K562 (cell line): ENCODE results near the gene CCNJL. TPM values are rescaled to one million over a fixed set of nuclear protein-coding genes. Genes with fewer than 3 reads are reported as not detected.

Experiments used
- ATAC-seq: fragments of 200-7000 bp; cut with Tn5 transposase; 3 replicates; pipeline ENCODE4 v1.9.1; 2020; ENCODE audit warnings: moderate library complexity
- BruUV-seq: library from RNA; stranded (reverse); fragments of 400-500 nt; replicated peaks from 2 replicates; lab custom pipeline; 2021; lab: Mats Ljungman, UMichigan
- CTCF ChIA-PET: fragments of 300-600 bp; formaldehyde crosslinking; extraction: SDS; loops from one replicate; lab custom pipeline; 2021; ENCODE audit warnings: low intra/inter-chr PET ratio; lab: Yijun Ruan, JAX
- POLR2A ChIA-PET: fragments of 300-600, 350-650 bp; sonication (Branson Sonifier 250); formaldehyde crosslinking; extraction: SDS; loops from one replicate; lab custom pipeline; 2021; ENCODE audit warnings: antibody characterized with exemption, inconsistent platforms; lab: Yijun Ruan, JAX
- DNase-seq, 4 experiments: peaks; one replicate each; pipeline versions ENCODE4 v3.0.0 to v3.0.0-alpha.2; 2011 to 2018; ENCODE audit warnings: low spot score in 3 of 4, mixed read lengths in 3 of 4; ENCODE audit errors: extremely low read depth in 1 of 4
- FAIRE-seq: peaks from 2 replicates; lab custom pipeline; 2011; peaks lifted over from hg19 to GRCh38; lab: Jason Lieb, UNC
- H2AFZ ChIP-seq: 2 replicates; pipeline ENCODE4 v1.6.0; 2011; ENCODE audit warnings: low read depth, low read length, control low read depth, inconsistent platforms
- H3K27ac ChIP-seq: fragments of 200-600 bp; 3 replicates; pipeline ENCODE4 v1.8.0; 2011; ENCODE audit warnings: low read depth, mild to moderate bottlenecking, control low read depth, inconsistent platforms, low read length, moderate library complexity, mixed read lengths; ENCODE audit errors: extremely low read depth
- H3K27me3 ChIP-seq, 2 experiments: fragments of 300-600 bp in 1 of 2; 2 replicates in 1 of 2; 3 replicates in 1 of 2; pipeline versions ENCODE4 v1.6.0 to v1.8.0; 2011; ENCODE audit warnings: inconsistent platforms in 2 of 2, low read length in 2 of 2, mild to moderate bottlenecking in 1 of 2, mixed read lengths in 1 of 2, moderate library complexity in 1 of 2; ENCODE audit not compliant: control insufficient read depth in 2 of 2, insufficient read depth in 2 of 2
- H3K36me3 ChIP-seq: fragments of 300-600 bp; 3 replicates; pipeline ENCODE4 v1.8.0; 2011; ENCODE audit warnings: mild to moderate bottlenecking, low read length, inconsistent platforms; ENCODE audit not compliant: control insufficient read depth, insufficient read depth
- H3K4me1 ChIP-seq, 2 experiments: fragments of 200-600 bp in 1 of 2; replicated peaks in 1 of 2; 2 replicates in 1 of 2; 3 replicates in 1 of 2; pipeline versions ENCODE4 v1.5.1 to v1.8.0; 2011; ENCODE audit warnings: inconsistent platforms in 2 of 2, low read length in 2 of 2, mild to moderate bottlenecking in 1 of 2, mixed read lengths in 1 of 2, moderate library complexity in 1 of 2; ENCODE audit not compliant: control insufficient read depth in 2 of 2, insufficient read depth in 2 of 2
- H3K4me2 ChIP-seq: 2 replicates; pipeline ENCODE4 v1.6.1; 2011; ENCODE audit warnings: low read length, control low read depth, inconsistent platforms, mixed read lengths; ENCODE audit not compliant: insufficient read depth
- H3K4me3 ChIP-seq: fragments of 200-600 bp; sonication (generic), shearing (Covaris generic); 2 replicates; pipeline ENCODE4 v1.5.1; 2016; ENCODE audit warnings: control low read depth, inconsistent platforms
- H3K79me2 ChIP-seq: fragments of 200-600 bp; 3 replicates; pipeline ENCODE4 v1.8.0; 2011; ENCODE audit warnings: low read length, inconsistent platforms; ENCODE audit not compliant: control insufficient read depth, insufficient read depth
- H3K9ac ChIP-seq, 2 experiments: 2 replicates each; pipeline versions ENCODE4 v1.6.0 to v1.6.1; 2011; ENCODE audit warnings: low read depth in 2 of 2, low read length in 2 of 2, control low read depth in 1 of 2, inconsistent platforms in 1 of 2, mild to moderate bottlenecking in 1 of 2, mixed read lengths in 1 of 2; ENCODE audit not compliant: insufficient read depth in 1 of 2
- H3K9me1 ChIP-seq: one replicate; pipeline ENCODE4 v1.6.0; 2011; ENCODE audit warnings: inconsistent platforms, mild to moderate bottlenecking, low read length, moderate library complexity; ENCODE audit not compliant: control insufficient read depth, insufficient read depth
- H3K9me3 ChIP-seq: replicated peaks from 2 replicates; pipeline ENCODE4 v1.5.1; 2011; ENCODE audit warnings: low read depth, low read length, inconsistent platforms; ENCODE audit not compliant: control insufficient read depth, insufficient read depth
- H4K20me1 ChIP-seq: replicated peaks from 2 replicates; pipeline ENCODE4 v1.6.1; 2011; ENCODE audit warnings: low read length, inconsistent platforms, mixed read lengths; ENCODE audit not compliant: control insufficient read depth, insufficient read depth
- ARID1B ChIP-seq: fragments of 450-650 bp; IDR thresholded peaks from 2 replicates; pipeline ENCODE4 v1.6.1; 2016; ENCODE audit warnings: antibody characterized with exemption, mild to moderate bottlenecking, inconsistent platforms
- CBFA2T3 ChIP-seq: fragments of 450-650 bp; IDR thresholded peaks from 2 replicates; pipeline ENCODE4 v1.6.1; 2017
- FOXJ2 ChIP-seq: fragments of 200-800 bp; sonication (Bioruptor generic); IDR thresholded peaks from 2 replicates; pipeline ENCODE4 v1.6.1; 2016; ENCODE audit warnings: missing genetic modification characterization, missing compliant biosample characterization
- KAT7 ChIP-seq: sonication (generic); formaldehyde crosslinking; IDR thresholded peaks from 2 replicates; pipeline ENCODE4 v1.8.0; 2022; ENCODE audit warnings: missing genetic modification reagents, mild to moderate bottlenecking, borderline replicate concordance
- KLF16 ChIP-seq: IDR thresholded peaks from 2 replicates; pipeline ENCODE4 v1.6.1; 2016; ENCODE audit warnings: antibody characterized with exemption
- RBM25 ChIP-seq: fragments of 200-400 bp; formaldehyde crosslinking; IDR thresholded peaks from 2 replicates; pipeline ENCODE4 v1.6.1; 2018; ENCODE audit warnings: low read length, low read depth, moderate library complexity; ENCODE audit not compliant: severe bottlenecking
- SOX6 ChIP-seq: fragments of 450-650 bp; IDR thresholded peaks from 2 replicates; pipeline ENCODE4 v1.6.1; 2014; ENCODE audit warnings: mild to moderate bottlenecking
- STAT5B ChIP-seq: fragments of 250-450 bp; sonication (Bioruptor Pico); IDR thresholded peaks from 2 replicates; pipeline ENCODE4 v1.8.0; 2021; ENCODE audit warnings: mild to moderate bottlenecking, inconsistent platforms
- TCF7 ChIP-seq: sonication (generic); IDR thresholded peaks from 2 replicates; pipeline ENCODE4 v1.6.1; 2016; ENCODE audit warnings: antibody characterized with exemption, borderline replicate concordance
- TEAD2 ChIP-seq: fragments of 450-650 bp; IDR thresholded peaks from 2 replicates; pipeline ENCODE4 v1.6.1; 2016; ENCODE audit warnings: missing genetic modification characterization, control low read depth, missing compliant biosample characterization
- ZFX ChIP-seq: sonication (generic); formaldehyde crosslinking; IDR thresholded peaks from 2 replicates; pipeline ENCODE4 v1.8.0; 2022; ENCODE audit warnings: mild to moderate bottlenecking, missing genetic modification reagents, moderate library complexity
- ZNF239 ChIP-seq: fragments of 250-450 bp; sonication (Bioruptor Pico); IDR thresholded peaks from 2 replicates; pipeline ENCODE4 v1.4.0; 2020; ENCODE audit warnings: mild to moderate bottlenecking
- ZNF408 ChIP-seq: fragments of 250-450 bp; sonication (Bioruptor Pico); IDR thresholded peaks from 2 replicates; pipeline ENCODE4 v1.4.0; 2020; ENCODE audit warnings: low read depth, mild to moderate bottlenecking, moderate library complexity
- WGBS: fragments of 100-300 bp; shearing (Covaris generic); methylation state at CpG from one replicate; pipeline ENCODE4 v1.1.6; 2016; ENCODE audit warnings: low coverage, mixed read lengths; ENCODE audit not compliant: insufficient coverage; ENCODE audit errors: missing lambda C conversion rate; 5-methylcytosine and 5-hydroxymethylcytosine counted together
- in situ Hi-C: fragments of 300-500 bp; cut with MboI; formaldehyde crosslinking; loops from 4 replicates; pipeline ENCODE4 v1.15.0; 2018; ENCODE audit warnings: inconsistent platforms, mixed read lengths
- intact Hi-C: fragments of 100-400 bp; cut with micrococcal nuclease; formaldehyde crosslinking; loops from 2 replicates; pipeline ENCODE4 v1.14.2; 2022
- polyA plus RNA-seq, 8 experiments: library from polyadenylated mRNA; depleted of rRNA in 4 of 8; stranded (reverse) in 5 of 8; unstranded in 3 of 8; fragments of >200 nt; fragmentation: Nextera tagmentation in 2 of 8; fragmentation: Illumina TruSeq in 1 of 8; extraction: Ambion mirVana in 2 of 8; extraction: Trizol in 1 of 8; gene quantifications; 2 replicates each; pipeline versions ENCODE4 v1.2.1 to v1.2.3, GENCODE V29; 2011 to 2014; ENCODE audit warnings: inconsistent platforms in 1 of 8, missing spikeins in 1 of 8
- total RNA-seq, 7 experiments: library from RNA; depleted of rRNA in 6 of 7; stranded (reverse); fragments of >200 nt in 6 of 7; fragmentation: Illumina TruSeq in 2 of 7; extraction: Trizol in 2 of 7; gene quantifications; 2 replicates each; pipeline versions ENCODE4 v1.2.1 to v1.2.3, GENCODE V29; 2011 to 2021; ENCODE audit warnings: low replicate concordance in 1 of 7
- TF ChIP-seq, protein P1 (sequence below): sonication (generic); IDR thresholded peaks from 2 replicates; pipeline ENCODE4 v1.6.1; 2016
- TF ChIP-seq, protein P2 (sequence below): sonication (generic); formaldehyde crosslinking; IDR thresholded peaks from 2 replicates; pipeline ENCODE4 v1.8.0; 2022; ENCODE audit warnings: mild to moderate bottlenecking, missing genetic modification reagents, borderline replicate concordance
- TF ChIP-seq, protein P3 (sequence below): fragments of 250-450 bp; sonication (Bioruptor Pico); IDR thresholded peaks from 2 replicates; pipeline ENCODE4 v1.8.0; 2021; ENCODE audit warnings: moderate library complexity, mild to moderate bottlenecking, inconsistent platforms

Gene CCNJL
- total and polyA plus RNA-seq, 9 of the 15 experiments (the other 6 are each of a cell fraction or from before 2014, with no cell fraction given) = 0.04 TPM; not detected in 8

- in situ Hi-C loops = loop anchor here (10.0 kb wide), 1 partner anchor 317 kb away; no protein-coding TSS in a partner anchor
- 13% methylated on average over 6 of the region's 6 CpGs for WGBS
- FAIRE-seq = no peak
- TF ChIP-seq ZNF408 (CRISPR knock-in tag) (no peak), CBFA2T3 (0 out of 2 replicates have a peak, but pooled peaks have one; percentile 3), ZNF239 (peak; percentile 96), FOXJ2 (tag) (no peak), KAT7 (no peak), TEAD2 (no peak), KLF16 (no peak), RBM25 (peak; percentile 25), ZFX (CRISPR knock-in tag) (peak; percentile 46; the same call in 1 of the 2 replicates), TCF7 (no peak), ARID1B (0 out of 2 replicates have a peak, but pooled peaks have one; percentile 27), SOX6 (peak; percentile 82), STAT5B (CRISPR knock-in tag) (no peak)
- TF ChIP-seq, protein P1, sequence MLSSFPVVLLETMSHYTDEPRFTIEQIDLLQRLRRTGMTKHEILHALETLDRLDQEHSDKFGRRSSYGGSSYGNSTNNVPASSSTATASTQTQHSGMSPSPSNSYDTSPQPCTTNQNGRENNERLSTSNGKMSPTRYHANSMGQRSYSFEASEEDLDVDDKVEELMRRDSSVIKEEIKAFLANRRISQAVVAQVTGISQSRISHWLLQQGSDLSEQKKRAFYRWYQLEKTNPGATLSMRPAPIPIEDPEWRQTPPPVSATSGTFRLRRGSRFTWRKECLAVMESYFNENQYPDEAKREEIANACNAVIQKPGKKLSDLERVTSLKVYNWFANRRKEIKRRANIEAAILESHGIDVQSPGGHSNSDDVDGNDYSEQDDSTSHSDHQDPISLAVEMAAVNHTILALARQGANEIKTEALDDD = peak; percentile 63
- TF ChIP-seq, protein P2, sequence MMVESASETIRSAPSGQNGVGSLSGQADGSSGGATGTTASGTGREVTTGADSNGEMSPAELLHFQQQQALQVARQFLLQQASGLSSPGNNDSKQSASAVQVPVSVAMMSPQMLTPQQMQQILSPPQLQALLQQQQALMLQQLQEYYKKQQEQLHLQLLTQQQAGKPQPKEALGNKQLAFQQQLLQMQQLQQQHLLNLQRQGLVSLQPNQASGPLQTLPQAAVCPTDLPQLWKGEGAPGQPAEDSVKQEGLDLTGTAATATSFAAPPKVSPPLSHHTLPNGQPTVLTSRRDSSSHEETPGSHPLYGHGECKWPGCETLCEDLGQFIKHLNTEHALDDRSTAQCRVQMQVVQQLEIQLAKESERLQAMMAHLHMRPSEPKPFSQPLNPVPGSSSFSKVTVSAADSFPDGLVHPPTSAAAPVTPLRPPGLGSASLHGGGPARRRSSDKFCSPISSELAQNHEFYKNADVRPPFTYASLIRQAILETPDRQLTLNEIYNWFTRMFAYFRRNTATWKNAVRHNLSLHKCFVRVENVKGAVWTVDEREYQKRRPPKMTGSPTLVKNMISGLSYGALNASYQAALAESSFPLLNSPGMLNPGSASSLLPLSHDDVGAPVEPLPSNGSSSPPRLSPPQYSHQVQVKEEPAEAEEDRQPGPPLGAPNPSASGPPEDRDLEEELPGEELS (CRISPR knock-in tag) = no peak
- TF ChIP-seq, protein P3, sequence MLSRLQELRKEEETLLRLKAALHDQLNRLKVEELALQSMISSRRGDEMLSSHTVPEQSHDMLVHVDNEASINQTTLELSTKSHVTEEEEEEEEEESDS (CRISPR knock-in tag) = no peak
Measured at GRCh38 chr5:160341309-160341870, 29.0 kb upstream of the CCNJL start.

More at GRCh38 chr5:160341309-160341870, 29.0 kb upstream of the CCNJL start:
- Histone ChIP-seq H4K20me1 (no peaks in the 10 kb centered on the region), H3K4me3 (no peak overlapping the region), H3K4me2 (no peak overlapping the region), H2AFZ (no peak overlapping the region), H3K9ac (no peak overlapping the region), H3K36me3 (no peaks in the 10 kb centered on the region), H3K9me1 (no peaks in the 10 kb centered on the region), H3K9me3 (no peaks in the 10 kb centered on the region), H3K27me3 (peaks cover 0 to 9% of the 10 kb centered on the region in 2 experiments; a peak in 3 of 5 replicates), H3K4me1 (peaks cover 4 to 7% of the 10 kb centered on the region in 2 experiments; a peak in 4 of 5 replicates), H3K27ac (no peak overlapping the region), H3K79me2 (no peaks in the 10 kb centered on the region)
- intact Hi-C loops = no loop called here
- ATAC-seq (no peak), DNase-seq (no peak)
- no TSS peak for BruUV-seq
- CTCF ChIA-PET = no interaction called here
- POLR2A ChIA-PET = interaction anchor here (0.6 kb wide), 1 partner anchor 19 kb away, joined by 3 read pairs; no protein-coding TSS in a partner anchor
